ENCODE results near the gene ZNF425. TPM values are rescaled to one million over a fixed set of nuclear protein-coding genes. Genes with fewer than 3 reads are reported as not detected.
A peak's percentile ranks its signal among the peaks of the same experiment; 100 is the strongest.

The ZNF425 gene
- total and polyA plus RNA-seq, 9 of the 15 experiments (the other 6 are each of a cell fraction or from before 2014, with no cell fraction given): 0.03 to 0.89 (median 0.54) TPM

- TF ChIP-seq RBM15 (IDR thresholded peaks at IDR 0.05; ENCODE audit: insufficient read depth, low read length) (no peak), E2F8 (IDR thresholded peaks at IDR 0.05; ENCODE audit: low read depth, partially characterized antibody) (no peak), PTBP1 (IDR thresholded peaks at IDR 0.05; ENCODE audit: low read depth, low read length) (no peak), ETV1 (tag; conservative IDR thresholded peaks at IDR 0.05; ENCODE audit: low read depth) (0 out of 2 replicates have a peak, but pooled peaks have one; percentile 33), IFI16 (CRISPR knock-in tag; IDR thresholded peaks at IDR 0.05) (no peak), SREBF2 (CRISPR knock-in tag; IDR thresholded peaks at IDR 0.05) (no peak), MTA1 (IDR thresholded peaks at IDR 0.05; ENCODE audit: borderline replicate concordance) (no peak), ETV5 (CRISPR knock-in tag; IDR thresholded peaks at IDR 0.05; ENCODE audit: low read depth) (peak; percentile 73; the same call in 1 of the 2 replicates), ZBTB43 (CRISPR knock-in tag; IDR thresholded peaks at IDR 0.05) (no peak), CEBPG (CRISPR knock-in tag; IDR thresholded peaks at IDR 0.05) (0 out of 2 replicates have a peak, but pooled peaks have one; percentile 63), CEBPG (tag; conservative IDR thresholded peaks at IDR 0.05 in 1 of 2, IDR thresholded peaks at IDR 0.05 in 1 of 2) (no peak), SRF (CRISPR knock-in tag; IDR thresholded peaks at IDR 0.05) (peak in 1 of 2 experiments; percentile 60; a peak in 2 of 4 replicates), FOXJ3 (CRISPR knock-in tag; IDR thresholded peaks at IDR 0.05) (no peak), IRF9 (tag; IDR thresholded peaks at IDR 0.05) (no peak)
- TF ChIP-seq, protein P1, sequence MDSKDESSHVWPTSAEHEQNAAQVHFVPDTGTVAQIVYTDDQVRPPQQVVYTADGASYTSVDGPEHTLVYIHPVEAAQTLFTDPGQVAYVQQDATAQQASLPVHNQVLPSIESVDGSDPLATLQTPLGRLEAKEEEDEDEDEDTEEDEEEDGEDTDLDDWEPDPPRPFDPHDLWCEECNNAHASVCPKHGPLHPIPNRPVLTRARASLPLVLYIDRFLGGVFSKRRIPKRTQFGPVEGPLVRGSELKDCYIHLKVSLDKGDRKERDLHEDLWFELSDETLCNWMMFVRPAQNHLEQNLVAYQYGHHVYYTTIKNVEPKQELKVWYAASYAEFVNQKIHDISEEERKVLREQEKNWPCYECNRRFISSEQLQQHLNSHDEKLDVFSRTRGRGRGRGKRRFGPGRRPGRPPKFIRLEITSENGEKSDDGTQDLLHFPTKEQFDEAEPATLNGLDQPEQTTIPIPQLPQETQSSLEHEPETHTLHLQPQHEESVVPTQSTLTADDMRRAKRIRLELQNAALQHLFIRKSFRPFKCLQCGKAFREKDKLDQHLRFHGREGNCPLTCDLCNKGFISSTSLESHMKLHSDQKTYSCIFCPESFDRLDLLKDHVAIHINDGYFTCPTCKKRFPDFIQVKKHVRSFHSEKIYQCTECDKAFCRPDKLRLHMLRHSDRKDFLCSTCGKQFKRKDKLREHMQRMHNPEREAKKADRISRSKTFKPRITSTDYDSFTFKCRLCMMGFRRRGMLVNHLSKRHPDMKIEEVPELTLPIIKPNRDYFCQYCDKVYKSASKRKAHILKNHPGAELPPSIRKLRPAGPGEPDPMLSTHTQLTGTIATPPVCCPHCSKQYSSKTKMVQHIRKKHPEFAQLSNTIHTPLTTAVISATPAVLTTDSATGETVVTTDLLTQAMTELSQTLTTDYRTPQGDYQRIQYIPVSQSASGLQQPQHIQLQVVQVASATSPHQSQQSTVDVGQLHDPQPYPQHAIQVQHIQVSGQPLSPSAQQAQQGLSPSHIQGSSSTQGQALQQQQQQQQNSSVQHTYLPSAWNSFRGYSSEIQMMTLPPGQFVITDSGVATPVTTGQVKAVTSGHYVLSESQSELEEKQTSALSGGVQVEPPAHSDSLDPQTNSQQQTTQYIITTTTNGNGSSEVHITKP (IDR thresholded peaks at IDR 0.05; ENCODE audit: partially characterized antibody): no peak
- TF ChIP-seq, protein P2, sequence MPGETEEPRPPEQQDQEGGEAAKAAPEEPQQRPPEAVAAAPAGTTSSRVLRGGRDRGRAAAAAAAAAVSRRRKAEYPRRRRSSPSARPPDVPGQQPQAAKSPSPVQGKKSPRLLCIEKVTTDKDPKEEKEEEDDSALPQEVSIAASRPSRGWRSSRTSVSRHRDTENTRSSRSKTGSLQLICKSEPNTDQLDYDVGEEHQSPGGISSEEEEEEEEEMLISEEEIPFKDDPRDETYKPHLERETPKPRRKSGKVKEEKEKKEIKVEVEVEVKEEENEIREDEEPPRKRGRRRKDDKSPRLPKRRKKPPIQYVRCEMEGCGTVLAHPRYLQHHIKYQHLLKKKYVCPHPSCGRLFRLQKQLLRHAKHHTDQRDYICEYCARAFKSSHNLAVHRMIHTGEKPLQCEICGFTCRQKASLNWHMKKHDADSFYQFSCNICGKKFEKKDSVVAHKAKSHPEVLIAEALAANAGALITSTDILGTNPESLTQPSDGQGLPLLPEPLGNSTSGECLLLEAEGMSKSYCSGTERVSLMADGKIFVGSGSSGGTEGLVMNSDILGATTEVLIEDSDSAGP (CRISPR knock-in tag; IDR thresholded peaks at IDR 0.05): no peak
Observed at GRCh38 chr7:149090397-149091195, 35.5 kb downstream of the ZNF425 start, which contains the start of gene ZNF786 (continued).

Measured in K562 (cell line).